Measurements from ENCODE around the gene ANXA3.

DNA sequence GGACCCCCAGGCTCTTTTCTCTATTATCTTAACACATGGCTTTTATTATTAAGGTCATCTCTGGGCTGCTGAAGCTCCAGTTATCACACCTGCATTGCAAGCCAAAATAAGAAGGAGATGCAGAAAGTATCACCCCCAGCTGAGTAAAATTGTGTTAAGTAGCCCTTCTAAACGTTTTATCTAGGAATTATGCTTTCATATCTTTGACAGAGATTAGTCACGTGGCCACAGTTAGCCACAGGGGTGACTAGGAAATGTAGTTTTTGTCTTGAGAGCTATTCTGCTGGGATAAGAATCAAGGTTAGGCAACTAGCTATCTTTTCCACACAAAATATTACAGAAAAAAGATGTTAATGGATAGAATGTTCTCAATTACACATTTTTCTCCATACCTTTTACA is 102.1 kb downstream of the ANXA3 start:
- TF ChIP-seq, protein P1, sequence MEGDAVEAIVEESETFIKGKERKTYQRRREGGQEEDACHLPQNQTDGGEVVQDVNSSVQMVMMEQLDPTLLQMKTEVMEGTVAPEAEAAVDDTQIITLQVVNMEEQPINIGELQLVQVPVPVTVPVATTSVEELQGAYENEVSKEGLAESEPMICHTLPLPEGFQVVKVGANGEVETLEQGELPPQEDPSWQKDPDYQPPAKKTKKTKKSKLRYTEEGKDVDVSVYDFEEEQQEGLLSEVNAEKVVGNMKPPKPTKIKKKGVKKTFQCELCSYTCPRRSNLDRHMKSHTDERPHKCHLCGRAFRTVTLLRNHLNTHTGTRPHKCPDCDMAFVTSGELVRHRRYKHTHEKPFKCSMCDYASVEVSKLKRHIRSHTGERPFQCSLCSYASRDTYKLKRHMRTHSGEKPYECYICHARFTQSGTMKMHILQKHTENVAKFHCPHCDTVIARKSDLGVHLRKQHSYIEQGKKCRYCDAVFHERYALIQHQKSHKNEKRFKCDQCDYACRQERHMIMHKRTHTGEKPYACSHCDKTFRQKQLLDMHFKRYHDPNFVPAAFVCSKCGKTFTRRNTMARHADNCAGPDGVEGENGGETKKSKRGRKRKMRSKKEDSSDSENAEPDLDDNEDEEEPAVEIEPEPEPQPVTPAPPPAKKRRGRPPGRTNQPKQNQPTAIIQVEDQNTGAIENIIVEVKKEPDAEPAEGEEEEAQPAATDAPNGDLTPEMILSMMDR (IDR thresholded peaks at IDR 0.05), result no peak
- no peak for TF ChIP-seq EZH2 (IDR thresholded peaks at IDR 0.05; ENCODE audit: borderline replicate concordance, insufficient read depth, low read depth, low read length, poor library complexity, severe bottlenecking)

Data from B cell (primary cell).